Upper lobe of right lung (tissue), 1 donor: Measurements from ENCODE around the gene TBC1D21. TPM values are rescaled to one million over a fixed set of nuclear protein-coding genes. Genes with fewer than 3 reads are reported as not detected.

Experiments
- ATAC-seq: fragments of 200-7000 bp; cut with Tn5 transposase; one replicate; pipeline ENCODE4 v1.9.1; 2020; ENCODE audit warnings: mild to moderate bottlenecking, moderate library complexity
- DNase-seq: peaks from one replicate; pipeline ENCODE4 v3.0.0-alpha.2; 2020
- H3K27ac ChIP-seq: fragments of 200-600 bp; one replicate; pipeline ENCODE4 v1.8.0; 2022
- H3K27me3 ChIP-seq: fragments of 200-600 bp; one replicate; pipeline ENCODE4 v1.8.0; 2022; ENCODE audit warnings: mild to moderate bottlenecking
- H3K36me3 ChIP-seq: fragments of 200-600 bp; one replicate; pipeline ENCODE4 v1.8.0; 2022
- H3K4me1 ChIP-seq: fragments of 200-600 bp; one replicate; pipeline ENCODE4 v1.8.0; 2022
- H3K4me3 ChIP-seq: fragments of 200-600 bp; one replicate; pipeline ENCODE4 v1.8.0; 2022; ENCODE audit warnings: mild to moderate bottlenecking
- H3K9me3 ChIP-seq: fragments of 200-600 bp; one replicate; pipeline ENCODE4 v1.8.0; 2022
- CTCF ChIP-seq: fragments of 200-600 bp; IDR thresholded peaks from one replicate; pipeline ENCODE4 v1.8.0; 2022; ENCODE audit warnings: antibody characterized with exemption
- intact Hi-C: fragments of 100-400 bp; cut with DNase I; formaldehyde crosslinking; loops from one replicate; pipeline ENCODE4 v1.11.0; 2022
- total RNA-seq: library from RNA; stranded (reverse); fragmentation: NEBNext Ultra II Directional; extraction: Animal tissue kit (Norgen Biotek cat#: 25700); gene quantifications from one replicate; pipeline ENCODE4 v1.2.1, GENCODE V29; 2021
- donor health status: DM: no; HTN: yes; CAD: no; lungs with severe emphysema.

The TBC1D21 gene
- total RNA-seq, 1 donor from 2014 or later, result not detected

GRCh38 chr15:73854265-73854664 is 19.1 kb upstream of the TBC1D21 start:
- intact Hi-C loops, result no loop called here
- H3K4me1 ChIP-seq, result no peaks in the 10 kb centered on the region

DNA sequence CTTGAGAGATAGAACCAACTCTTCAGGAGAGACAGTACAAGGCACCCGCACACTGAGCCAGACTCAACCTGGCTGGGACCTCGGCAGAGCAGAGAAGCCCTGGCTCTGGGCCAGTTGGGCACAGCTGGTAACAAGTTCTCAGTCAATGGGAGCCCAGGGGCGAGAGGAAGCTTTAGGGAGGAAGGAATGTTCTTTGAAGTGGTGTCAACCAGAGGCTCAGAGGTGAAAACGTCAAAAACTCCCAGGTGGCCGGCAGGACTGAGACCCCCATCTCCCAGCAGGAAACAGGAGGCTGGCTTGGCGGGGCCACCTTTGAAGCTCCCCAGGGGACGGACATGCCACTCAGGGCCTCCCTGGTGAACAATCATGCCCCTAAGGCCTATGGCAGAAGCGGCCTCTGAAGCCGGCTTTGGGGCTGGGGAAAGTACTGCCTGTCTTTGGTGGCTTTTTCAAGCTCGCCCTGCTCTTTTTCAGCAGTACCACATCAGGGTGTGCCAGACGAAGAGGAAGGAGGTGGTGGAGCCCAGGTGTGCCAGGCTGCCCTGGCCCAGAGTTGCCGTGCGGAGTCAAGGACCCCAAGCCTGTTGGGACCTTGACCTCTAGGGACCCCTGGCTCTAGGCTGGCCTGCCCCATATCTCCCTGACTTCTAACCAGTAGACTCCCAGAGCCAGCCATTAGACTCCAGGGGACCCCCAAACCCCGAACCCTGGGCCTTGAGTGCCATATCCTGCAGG is 16.7 kb upstream of the TBC1D21 start:
- intact Hi-C loops, result no loop called here
- ATAC-seq, result no peak

More at GRCh38 chr15:73854265-73854664, 19.1 kb upstream of the TBC1D21 start:
- Histone ChIP-seq H3K9me3 (no peaks in the 10 kb centered on the region), H3K36me3 (no peaks in the 10 kb centered on the region), H3K4me3 (no peak overlapping the region), H3K27me3 (no peaks in the 10 kb centered on the region), H3K27ac (no peak overlapping the region)
- TF ChIP-seq CTCF, result no peak
- ATAC-seq (no peak), DNase-seq (no peak)

DNA sequence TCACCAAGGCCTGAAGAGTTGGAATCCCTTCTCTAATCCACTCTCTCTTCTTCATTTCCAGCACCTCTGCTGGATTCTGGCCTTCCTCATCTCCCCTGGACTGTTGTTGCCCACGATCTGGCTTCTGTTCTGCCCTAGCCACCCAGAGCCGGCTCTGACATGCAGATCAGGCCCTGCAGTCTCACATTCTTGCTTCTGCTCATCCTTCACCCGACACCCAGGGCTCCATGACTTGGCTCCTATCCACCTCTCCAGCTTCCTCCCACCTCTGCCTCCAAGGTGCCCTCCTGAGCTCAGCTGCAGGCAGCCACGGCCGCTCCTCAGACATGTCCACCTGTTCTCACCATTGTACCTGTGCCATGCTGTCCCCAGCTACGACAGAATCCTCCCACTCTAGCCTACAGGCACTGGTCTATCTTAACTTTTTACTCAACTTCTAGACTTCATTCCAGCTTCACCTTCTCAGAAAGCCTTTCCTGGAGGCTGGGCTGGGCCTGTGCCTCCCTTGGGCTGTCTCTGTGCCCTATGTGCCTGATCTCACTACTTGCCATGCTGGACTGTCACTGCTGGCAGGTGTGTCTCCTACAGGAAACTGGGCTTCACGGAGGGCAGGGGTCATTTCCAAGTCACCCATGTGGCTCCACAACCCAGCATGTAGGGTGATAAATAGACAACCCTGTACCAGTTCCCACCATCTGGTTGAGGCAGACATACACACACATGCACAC is 16.0 kb upstream of the TBC1D21 start:
- Histone ChIP-seq H3K36me3 (no peaks in the 10 kb centered on the region), H3K4me3 (no peak overlapping the region), H3K27me3 (peaks cover 9% of the 10 kb centered on the region), H3K27ac (no peak overlapping the region), H3K4me1 (no peaks in the 10 kb centered on the region), H3K9me3 (no peaks in the 10 kb centered on the region)
- intact Hi-C loops, result no loop called here
- no peak for DNase-seq
- no peak for TF ChIP-seq CTCF
- no peak for ATAC-seq

More for the DNA sequence above, 16.7 kb upstream of the TBC1D21 start:
- H3K9me3 ChIP-seq, result no peaks in the 10 kb centered on the region
- no peak for TF ChIP-seq CTCF
- no peaks in the 10 kb centered on the region for H3K36me3 ChIP-seq
- peaks cover 3% of the 10 kb centered on the region for H3K27me3 ChIP-seq
- DNase-seq, result no peak
- H3K4me1 ChIP-seq, result no peaks in the 10 kb centered on the region
- no peak overlapping the region for H3K4me3 ChIP-seq
- no peak overlapping the region for H3K27ac ChIP-seq

- intact Hi-C loops, result no loop called here
- H3K9me3 ChIP-seq, result no peaks in the 10 kb centered on the region
Observed at GRCh38 chr15:73858062-73858461, 15.3 kb upstream of the TBC1D21 start.

DNA sequence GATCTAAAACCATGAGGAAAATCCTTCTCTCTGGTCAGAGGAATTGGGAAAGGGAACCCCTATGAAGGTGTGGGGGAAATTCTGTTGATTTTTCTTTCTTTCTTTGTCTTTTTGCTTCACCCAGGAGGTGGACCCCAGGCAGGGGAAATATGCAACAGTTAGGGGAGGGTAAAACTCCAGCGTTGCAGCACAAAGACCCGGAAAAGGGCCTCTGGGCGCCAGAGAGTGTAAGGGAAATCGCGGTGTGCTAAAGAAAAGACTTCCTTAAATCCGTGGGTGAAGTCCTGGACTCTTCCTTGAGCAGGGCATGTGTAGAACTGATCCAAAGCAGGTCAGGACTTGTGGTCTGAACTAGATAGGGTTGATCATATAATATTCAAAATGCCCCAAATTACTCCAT is 11.1 kb upstream of the TBC1D21 start:
- intact Hi-C loops, result no loop called here
- no peak overlapping the region for H3K4me3 ChIP-seq
- no peak for TF ChIP-seq CTCF
- no peaks in the 10 kb centered on the region for H3K4me1 ChIP-seq
- peaks cover 24% of the 10 kb centered on the region for H3K27me3 ChIP-seq
- H3K9me3 ChIP-seq, result no peaks in the 10 kb centered on the region
- DNase-seq (no peak), ATAC-seq (no peak)
- H3K27ac ChIP-seq, result no peak overlapping the region
- H3K36me3 ChIP-seq, result no peaks in the 10 kb centered on the region

More at GRCh38 chr15:73858062-73858461, 15.3 kb upstream of the TBC1D21 start:
- no peak for ATAC-seq
- Histone ChIP-seq H3K4me1 (no peaks in the 10 kb centered on the region), H3K4me3 (no peak overlapping the region), H3K36me3 (no peaks in the 10 kb centered on the region), H3K27ac (no peak overlapping the region), H3K27me3 (peaks cover 9% of the 10 kb centered on the region)
- DNase-seq, result no peak
- no peak for TF ChIP-seq CTCF
